Erythroblast (primary cell): ENCODE measurements around the gene ARHGAP26.

Source experiments
- GATA1 ChIP-seq: IDR thresholded peaks from 2 replicates; pipeline ENCODE4 v1.6.1; 2011; ENCODE audit warnings: low read depth, mild to moderate bottlenecking, control low read depth, low read length, moderate library complexity
- POLR2A ChIP-seq: IDR thresholded peaks from 2 replicates; pipeline ENCODE4 v1.6.1; 2011; ENCODE audit warnings: mild to moderate bottlenecking, low read length

DNA sequence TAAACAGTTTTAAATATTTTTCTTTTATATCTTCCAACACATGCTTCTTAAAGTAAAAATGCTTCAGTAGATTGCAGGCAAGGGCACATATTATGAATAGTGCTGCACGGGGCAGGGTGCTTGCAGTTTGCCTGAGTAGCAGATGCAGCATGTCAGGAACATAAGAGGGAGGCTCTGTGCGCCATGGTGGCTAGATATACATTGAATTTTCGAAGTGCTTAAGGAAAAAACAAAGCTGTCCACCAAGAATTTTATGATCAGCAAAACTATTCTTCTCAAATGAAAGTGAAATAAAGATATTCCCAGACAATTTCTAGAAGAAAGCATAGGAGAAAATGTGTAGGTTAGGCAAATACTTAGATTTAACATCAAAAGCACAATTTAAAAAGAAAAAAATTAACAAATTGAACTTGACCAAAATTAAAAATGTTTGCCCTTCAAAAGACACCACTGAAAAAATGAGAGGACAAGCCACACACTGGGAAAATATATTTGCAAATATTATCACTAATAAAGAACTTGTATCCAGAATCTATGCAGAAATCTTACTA is 420.2 kb downstream of the ARHGAP26 start:
- TF ChIP-seq POLR2A (no peak), GATA1 (no peak)
